ENCODE data around the gene RBMS1.

DNA sequence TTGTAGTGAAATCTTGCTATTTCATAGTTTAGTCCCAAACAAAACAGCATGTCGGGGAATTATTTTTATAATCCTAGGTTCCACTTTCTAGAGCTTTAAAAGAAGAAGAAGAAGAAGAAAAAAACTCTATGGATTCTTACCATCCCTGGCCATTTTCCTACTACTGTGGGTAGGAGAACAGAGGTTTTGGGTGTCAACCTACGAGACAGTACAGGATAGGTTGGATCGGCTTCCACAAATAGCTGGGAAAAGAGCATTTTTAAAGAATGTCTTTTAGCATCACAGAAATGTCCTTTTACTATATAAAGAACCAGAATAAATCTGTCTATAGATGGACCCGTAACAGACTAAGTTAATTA, 65.2 kb downstream of the RBMS1 start:
- TF ChIP-seq EZH2phosphoT487 (IDR thresholded peaks at IDR 0.05; ENCODE audit: borderline replicate concordance, low read length) = no peak
- TF ChIP-seq, protein P1, sequence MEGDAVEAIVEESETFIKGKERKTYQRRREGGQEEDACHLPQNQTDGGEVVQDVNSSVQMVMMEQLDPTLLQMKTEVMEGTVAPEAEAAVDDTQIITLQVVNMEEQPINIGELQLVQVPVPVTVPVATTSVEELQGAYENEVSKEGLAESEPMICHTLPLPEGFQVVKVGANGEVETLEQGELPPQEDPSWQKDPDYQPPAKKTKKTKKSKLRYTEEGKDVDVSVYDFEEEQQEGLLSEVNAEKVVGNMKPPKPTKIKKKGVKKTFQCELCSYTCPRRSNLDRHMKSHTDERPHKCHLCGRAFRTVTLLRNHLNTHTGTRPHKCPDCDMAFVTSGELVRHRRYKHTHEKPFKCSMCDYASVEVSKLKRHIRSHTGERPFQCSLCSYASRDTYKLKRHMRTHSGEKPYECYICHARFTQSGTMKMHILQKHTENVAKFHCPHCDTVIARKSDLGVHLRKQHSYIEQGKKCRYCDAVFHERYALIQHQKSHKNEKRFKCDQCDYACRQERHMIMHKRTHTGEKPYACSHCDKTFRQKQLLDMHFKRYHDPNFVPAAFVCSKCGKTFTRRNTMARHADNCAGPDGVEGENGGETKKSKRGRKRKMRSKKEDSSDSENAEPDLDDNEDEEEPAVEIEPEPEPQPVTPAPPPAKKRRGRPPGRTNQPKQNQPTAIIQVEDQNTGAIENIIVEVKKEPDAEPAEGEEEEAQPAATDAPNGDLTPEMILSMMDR (conservative IDR thresholded peaks at IDR 0.05; ENCODE audit: low read depth, low read length) = no peak
